DND-41 (cell line): ENCODE results near the gene NAP1L4.

Experiments used
- ATAC-seq: fragments of 200-7000 bp; cut with Tn5 transposase; 3 replicates; pipeline ENCODE4 v1.9.1; 2021; ENCODE audit warnings: low read depth; ENCODE audit not compliant: insufficient read depth
- DNase-seq: peaks from one replicate; pipeline ENCODE4 v3.0.0-alpha.2; 2020
- H2AFZ ChIP-seq: 2 replicates; pipeline ENCODE4 v1.6.0; 2012; ENCODE audit warnings: low read depth, low read length
- H3K27ac ChIP-seq: 2 replicates; pipeline ENCODE4 v1.5.1; 2012; ENCODE audit warnings: low read length, inconsistent platforms
- H3K27me3 ChIP-seq: fragments of 200-600 bp; sonication (generic); 2 replicates; pipeline ENCODE4 v1.6.0; 2012; ENCODE audit warnings: low read length, mild to moderate bottlenecking, inconsistent platforms; ENCODE audit not compliant: insufficient read depth, poor library complexity
- H3K36me3 ChIP-seq: 2 replicates; pipeline ENCODE4 v1.5.1; 2012; ENCODE audit warnings: low read length, inconsistent platforms; ENCODE audit not compliant: insufficient read depth
- H3K4me1 ChIP-seq: 2 replicates; pipeline ENCODE4 v1.5.1; 2012; ENCODE audit warnings: mild to moderate bottlenecking, low read length; ENCODE audit not compliant: insufficient read depth
- H3K4me2 ChIP-seq: 2 replicates; pipeline ENCODE4 v1.6.0; 2012; ENCODE audit warnings: mild to moderate bottlenecking, moderate library complexity, low read length, inconsistent platforms; ENCODE audit not compliant: insufficient read depth
- H3K4me3 ChIP-seq, 2 experiments: fragments of 200-600 bp in 1 of 2; shearing (Covaris generic) in 1 of 2; 2 replicates each; pipeline ENCODE4 v1.5.1; 2012 to 2016; ENCODE audit warnings: inconsistent platforms in 2 of 2, low read length in 2 of 2, mild to moderate bottlenecking in 2 of 2, low read depth in 1 of 2, moderate library complexity in 1 of 2
- H3K79me2 ChIP-seq: 2 replicates; pipeline ENCODE4 v1.6.0; 2012; ENCODE audit warnings: low read length, inconsistent platforms; ENCODE audit not compliant: insufficient read depth
- H3K9ac ChIP-seq: 2 replicates; pipeline ENCODE4 v1.6.0; 2012; ENCODE audit warnings: low read depth, mild to moderate bottlenecking, inconsistent platforms, low read length, moderate library complexity
- H3K9me3 ChIP-seq: 2 replicates; pipeline ENCODE4 v1.5.1; 2012; ENCODE audit warnings: low read length, moderate library complexity, mild to moderate bottlenecking, inconsistent platforms; ENCODE audit not compliant: insufficient read depth, severe bottlenecking
- H4K20me1 ChIP-seq: 2 replicates; pipeline ENCODE4 v1.6.0; 2012; ENCODE audit warnings: low read length; ENCODE audit not compliant: insufficient read depth
- CTCF ChIP-seq: IDR thresholded peaks from 2 replicates; pipeline ENCODE4 v1.5.1; 2012; ENCODE audit warnings: borderline replicate concordance, low read length, moderate library complexity, mild to moderate bottlenecking; ENCODE audit not compliant: poor library complexity, severe bottlenecking; ENCODE audit errors: extremely low read depth
- EZH2 ChIP-seq: IDR thresholded peaks from 3 replicates; pipeline ENCODE4 v1.6.1; 2012; ENCODE audit warnings: borderline replicate concordance, low read depth, mild to moderate bottlenecking, moderate library complexity, low read length, inconsistent platforms; ENCODE audit not compliant: severe bottlenecking

NAP1L4 gene

DNA sequence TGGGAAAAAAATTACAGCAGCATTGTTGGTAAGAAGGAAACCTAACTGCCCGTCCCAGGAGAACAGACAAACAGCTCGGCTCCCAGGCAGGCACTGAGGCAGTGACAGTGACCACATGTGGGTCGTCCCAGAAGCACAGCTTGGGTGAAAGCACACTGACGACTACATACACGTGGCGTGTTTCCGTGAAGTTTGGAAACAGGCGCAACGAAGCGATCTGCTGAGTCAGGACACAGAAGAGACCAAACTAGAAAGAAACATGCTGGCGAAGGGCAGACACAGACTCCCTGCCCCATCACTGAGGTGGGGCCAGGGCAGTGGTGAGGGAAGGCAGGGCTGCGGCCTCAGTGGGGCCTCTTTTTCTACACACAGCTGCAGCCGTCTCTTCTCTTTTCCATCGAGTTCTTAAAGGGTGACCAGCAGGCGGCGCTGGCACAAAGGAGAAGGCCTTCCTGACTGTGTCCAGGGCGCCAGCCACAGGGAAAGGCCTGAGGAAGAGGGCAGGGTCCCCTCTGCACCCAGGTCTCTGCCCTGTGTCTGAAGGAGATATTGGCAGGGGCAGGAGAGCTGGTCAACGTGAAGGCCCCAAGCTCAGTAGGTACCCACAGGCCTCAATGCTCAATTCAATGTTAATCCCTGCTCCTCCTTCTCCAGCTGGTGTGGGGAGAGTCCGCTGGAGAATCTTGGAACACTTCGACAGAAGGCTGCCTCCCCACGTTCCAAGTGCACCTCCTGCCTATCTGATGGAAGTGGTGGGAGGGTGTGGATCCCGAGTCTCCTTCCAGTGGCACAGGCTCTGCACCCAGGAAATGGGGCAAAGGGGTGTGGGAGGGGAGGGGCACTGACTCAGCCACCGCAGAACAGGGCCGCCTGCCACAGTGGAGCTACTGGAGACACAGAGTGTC, 45.2 kb upstream of the NAP1L4 start:
- Histone ChIP-seq H3K36me3 (peaks cover 84% of the 10 kb centered on the region), H3K79me2 (peaks cover 7% of the 10 kb centered on the region; the same call in 1 of the 2 replicates), H3K27me3 (no peaks in the 10 kb centered on the region), H3K9me3 (no peaks in the 10 kb centered on the region), H4K20me1 (peaks cover 17% of the 10 kb centered on the region), H3K9ac (no peak overlapping the region), H3K4me1 (no peaks in the 10 kb centered on the region), H3K4me2 (no peak overlapping the region), H2AFZ (no peak overlapping the region), H3K4me3 (no peak overlapping the region), H3K27ac (no peak overlapping the region)
- DNase-seq: peak; percentile 45
- ATAC-seq: peak; percentile 72
- no peak for TF ChIP-seq EZH2
- peak; percentile 51 for TF ChIP-seq CTCF

- DNase-seq (no peak), ATAC-seq (no peak)
- Histone ChIP-seq H3K27ac (no peak overlapping the region), H3K27me3 (no peaks in the 10 kb centered on the region), H4K20me1 (peaks cover 10% of the 10 kb centered on the region), H3K36me3 (peaks cover 79% of the 10 kb centered on the region), H3K9me3 (no peaks in the 10 kb centered on the region), H3K79me2 (no peaks in the 10 kb centered on the region), H3K4me3 (no peak overlapping the region), H3K4me2 (no peak overlapping the region), H3K9ac (no peak overlapping the region), H2AFZ (no peak overlapping the region), H3K4me1 (no peaks in the 10 kb centered on the region)
- TF ChIP-seq CTCF (no peak), EZH2 (no peak)
Measured at GRCh38 chr11:3036419-3036818, 44.3 kb upstream of the NAP1L4 start.

DNA sequence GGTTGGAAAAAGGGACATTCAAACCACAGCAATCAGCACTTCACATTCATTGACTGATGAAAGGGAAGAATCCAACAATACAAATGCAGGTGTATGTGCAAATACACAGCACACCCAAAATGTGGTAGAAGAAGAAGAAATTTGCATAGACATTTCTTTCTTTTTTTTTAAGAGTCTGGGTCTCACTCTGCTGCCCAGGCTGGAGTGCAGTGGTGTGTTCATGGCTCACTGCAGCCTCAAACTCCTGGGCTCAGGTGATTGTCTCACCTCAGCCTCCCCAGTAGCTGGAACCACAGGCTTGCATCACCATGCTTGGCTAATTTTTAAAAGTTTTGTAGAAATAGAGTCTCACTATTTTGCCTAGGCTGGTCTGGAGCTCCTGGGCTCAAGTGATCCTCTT, 43.2 kb upstream of the NAP1L4 start:
- Histone ChIP-seq H3K4me3 (no peak overlapping the region), H3K4me1 (no peaks in the 10 kb centered on the region), H3K9me3 (no peaks in the 10 kb centered on the region), H3K27ac (no peak overlapping the region), H3K36me3 (peaks cover 77% of the 10 kb centered on the region), H3K4me2 (no peak overlapping the region), H2AFZ (no peak overlapping the region), H3K27me3 (no peaks in the 10 kb centered on the region), H3K9ac (no peak overlapping the region), H4K20me1 (peaks cover 11% of the 10 kb centered on the region), H3K79me2 (no peaks in the 10 kb centered on the region)
- DNase-seq (no peak), ATAC-seq (no peak)
- TF ChIP-seq EZH2 (no peak), CTCF (no peak)
